ENCODE results near the gene ICAM5. TPM values are rescaled to one million over a fixed set of nuclear protein-coding genes. Genes with fewer than 3 reads are reported as not detected.
A peak's percentile ranks its signal among the peaks of the same experiment; 100 is the strongest.

The ICAM5 gene
- total and polyA plus RNA-seq, 10 of the 15 experiments (the other 5 are each of a cell fraction or from before 2014, with no cell fraction given), result 0.14 to 4.6 (median 0.94) TPM; not detected in 2

DNA sequence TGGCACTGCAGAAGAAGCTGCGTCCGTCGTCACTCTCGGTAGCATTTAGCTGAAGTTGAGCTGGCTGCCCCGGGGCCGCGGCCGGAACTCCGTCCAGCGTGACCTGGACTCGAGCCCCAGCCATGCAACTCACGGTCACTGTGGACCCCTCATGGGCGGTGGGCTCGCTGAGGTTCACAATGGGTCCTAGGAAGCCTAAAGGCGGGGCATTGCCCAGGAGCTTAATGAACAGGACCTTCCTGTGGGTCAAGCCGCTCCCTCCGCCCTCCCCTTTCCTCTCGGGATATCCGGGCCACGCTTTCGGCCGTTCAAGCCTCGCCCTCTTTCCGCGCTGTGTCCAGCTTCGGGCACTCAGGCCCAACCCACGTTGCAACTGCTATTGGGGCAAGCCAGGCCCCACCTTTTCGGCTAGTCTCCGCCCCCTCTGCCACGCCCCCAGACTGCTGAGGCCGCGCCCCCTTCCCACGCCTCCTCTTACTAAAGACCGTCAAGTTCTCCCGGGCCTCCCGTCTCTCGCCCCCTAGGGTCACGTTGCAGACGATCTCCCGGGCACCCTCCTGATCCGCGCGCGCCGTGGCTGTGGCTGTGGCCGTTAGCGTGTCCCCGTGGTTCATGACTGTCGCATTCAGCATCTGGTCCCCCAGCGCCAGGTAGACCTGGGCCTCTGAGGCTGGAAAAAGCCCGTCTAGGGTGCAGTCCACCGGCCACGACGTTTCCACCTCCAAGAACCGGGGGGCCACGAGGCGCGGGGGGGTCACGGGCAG, 45.0 kb downstream of the ICAM5 start:
- in situ Hi-C loops (cut with MboI), result no loop called here
- Histone ChIP-seq H3K27me3 (replicated peaks in 1 of 2; ENCODE audit: control insufficient read depth in 2 of 2, insufficient read depth in 2 of 2, low read length in 1 of 2) (no peaks in the 10 kb centered on the region), H3K4me3 (no peak overlapping the region), H3K9ac (ENCODE audit: control insufficient read depth, insufficient read depth, low read length) (no peak overlapping the region), H4K20me1 (ENCODE audit: control insufficient read depth, insufficient read depth) (no peaks in the 10 kb centered on the region), H3K79me2 (ENCODE audit: control insufficient read depth, insufficient read depth, low read length) (peaks cover 51% of the 10 kb centered on the region), H3K4me2 (ENCODE audit: control insufficient read depth, insufficient read depth) (peak overlapping the region; percentile 88), H3K9me3 (replicated peaks; ENCODE audit: control insufficient read depth, insufficient read depth, low read length) (no peaks in the 10 kb centered on the region), H3K4me1 (ENCODE audit: control insufficient read depth, insufficient read depth, low read length) (peaks cover 22% of the 10 kb centered on the region), H2AFZ (ENCODE audit: control insufficient read depth, low read depth, low read length) (no peak overlapping the region), H3K36me3 (ENCODE audit: control insufficient read depth in 2 of 2, insufficient read depth in 2 of 2, low read length in 1 of 2) (peaks cover 8 to 14% of the 10 kb centered on the region in 2 experiments; a peak in 3 of 4 replicates), H3K27ac (ENCODE audit: control insufficient read depth, insufficient read depth) (no peak overlapping the region)
- ChIA-PET RAD21 (ENCODE audit: unreplicated experiment) (interaction anchor here (1.4 kb wide), 1 partner anchor 64 kb away, joined by 15 read pairs; the partner anchor contains the start of gene ICAM1), CTCF (interaction anchor here (0.6 kb wide), 1 partner anchor 226 kb away, joined by 3 read pairs; no protein-coding TSS in a partner anchor), SMC1A (ENCODE audit: uncharacterized antibody, unreplicated experiment) (interaction anchor here (1.6 to 2.5 kb wide), 2 partner anchors 54 to 75 kb away, joined by 4 to 11 read pairs; no protein-coding TSS in a partner anchor), POLR2A (interaction anchor here (0.5 to 1.8 kb wide), 3 partner anchors 10 to 68 kb away, joined by 3 to 11 read pairs (median 5); partner anchors contain the start of gene ICAM5)
- no TSS peak for BruUV-seq (replicated peaks)
- ATAC-seq (no peak), DNase-seq (ENCODE audit: low read depth, low spot score) (no peak), FAIRE-seq (no peak)
- intact Hi-C loops (cut with micrococcal nuclease; ENCODE audit: unreplicated experiment), result loop anchor here (5.0 kb wide), 2 partner anchors 53 to 62 kb away; partner anchors contain the start of gene ICAM1
- TF ChIP-seq, protein P1, sequence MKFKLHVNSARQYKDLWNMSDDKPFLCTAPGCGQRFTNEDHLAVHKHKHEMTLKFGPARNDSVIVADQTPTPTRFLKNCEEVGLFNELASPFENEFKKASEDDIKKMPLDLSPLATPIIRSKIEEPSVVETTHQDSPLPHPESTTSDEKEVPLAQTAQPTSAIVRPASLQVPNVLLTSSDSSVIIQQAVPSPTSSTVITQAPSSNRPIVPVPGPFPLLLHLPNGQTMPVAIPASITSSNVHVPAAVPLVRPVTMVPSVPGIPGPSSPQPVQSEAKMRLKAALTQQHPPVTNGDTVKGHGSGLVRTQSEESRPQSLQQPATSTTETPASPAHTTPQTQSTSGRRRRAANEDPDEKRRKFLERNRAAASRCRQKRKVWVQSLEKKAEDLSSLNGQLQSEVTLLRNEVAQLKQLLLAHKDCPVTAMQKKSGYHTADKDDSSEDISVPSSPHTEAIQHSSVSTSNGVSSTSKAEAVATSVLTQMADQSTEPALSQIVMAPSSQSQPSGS (IDR thresholded peaks at IDR 0.05; ENCODE audit: low read length), result no peak
- TF ChIP-seq, protein P2, sequence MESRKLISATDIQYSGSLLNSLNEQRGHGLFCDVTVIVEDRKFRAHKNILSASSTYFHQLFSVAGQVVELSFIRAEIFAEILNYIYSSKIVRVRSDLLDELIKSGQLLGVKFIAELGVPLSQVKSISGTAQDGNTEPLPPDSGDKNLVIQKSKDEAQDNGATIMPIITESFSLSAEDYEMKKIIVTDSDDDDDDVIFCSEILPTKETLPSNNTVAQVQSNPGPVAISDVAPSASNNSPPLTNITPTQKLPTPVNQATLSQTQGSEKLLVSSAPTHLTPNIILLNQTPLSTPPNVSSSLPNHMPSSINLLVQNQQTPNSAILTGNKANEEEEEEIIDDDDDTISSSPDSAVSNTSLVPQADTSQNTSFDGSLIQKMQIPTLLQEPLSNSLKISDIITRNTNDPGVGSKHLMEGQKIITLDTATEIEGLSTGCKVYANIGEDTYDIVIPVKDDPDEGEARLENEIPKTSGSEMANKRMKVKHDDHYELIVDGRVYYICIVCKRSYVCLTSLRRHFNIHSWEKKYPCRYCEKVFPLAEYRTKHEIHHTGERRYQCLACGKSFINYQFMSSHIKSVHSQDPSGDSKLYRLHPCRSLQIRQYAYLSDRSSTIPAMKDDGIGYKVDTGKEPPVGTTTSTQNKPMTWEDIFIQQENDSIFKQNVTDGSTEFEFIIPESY (IDR thresholded peaks at IDR 0.05), result 0 out of 2 replicates have a peak, but pooled peaks have one; percentile 48
- TF ChIP-seq PML (IDR thresholded peaks at IDR 0.05; ENCODE audit: low read length), result no peak
- TF ChIP-seq, protein P3, sequence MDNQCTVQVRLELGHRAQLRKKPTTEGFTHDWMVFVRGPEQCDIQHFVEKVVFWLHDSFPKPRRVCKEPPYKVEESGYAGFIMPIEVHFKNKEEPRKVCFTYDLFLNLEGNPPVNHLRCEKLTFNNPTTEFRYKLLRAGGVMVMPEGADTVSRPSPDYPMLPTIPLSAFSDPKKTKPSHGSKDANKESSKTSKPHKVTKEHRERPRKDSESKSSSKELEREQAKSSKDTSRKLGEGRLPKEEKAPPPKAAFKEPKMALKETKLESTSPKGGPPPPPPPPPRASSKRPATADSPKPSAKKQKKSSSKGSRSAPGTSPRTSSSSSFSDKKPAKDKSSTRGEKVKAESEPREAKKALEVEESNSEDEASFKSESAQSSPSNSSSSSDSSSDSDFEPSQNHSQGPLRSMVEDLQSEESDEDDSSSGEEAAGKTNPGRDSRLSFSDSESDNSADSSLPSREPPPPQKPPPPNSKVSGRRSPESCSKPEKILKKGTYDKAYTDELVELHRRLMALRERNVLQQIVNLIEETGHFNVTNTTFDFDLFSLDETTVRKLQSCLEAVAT (IDR thresholded peaks at IDR 0.05), result 0 out of 2 replicates have a peak, but pooled peaks have one; percentile 33
- 90% methylated on average over 41 of the region's 59 CpGs for WGBS (ENCODE audit: insufficient coverage, insufficient replicate concordance, low lambda C conversion rate, missing lambda C conversion rate)

Measured in GM12878 (cell line).